Brain microvascular endothelial cell (primary cell): ENCODE measurements around the gene CHD9.
"Not testable (repeated sequence)": the region's sequence is repeated elsewhere in the genome, so short reads cannot be mapped to it uniquely, and the experiment has no call there.

Experiments used
- DNase-seq: peaks from one replicate; pipeline ENCODE4 v3.0.0-alpha.2; 2020
- H3K27ac ChIP-seq: fragments of 250-450 bp; sonication (Bioruptor Pico); 2 replicates; pipeline ENCODE4 v1.5.1; 2020; ENCODE audit warnings: mild to moderate bottlenecking, moderate library complexity
- H3K27me3 ChIP-seq: fragments of 250-450 bp; sonication (Bioruptor Pico); replicated peaks from 2 replicates; pipeline ENCODE4 v1.5.1; 2020; ENCODE audit warnings: mild to moderate bottlenecking
- H3K36me3 ChIP-seq: fragments of 250-450 bp; sonication (Bioruptor Pico); replicated peaks from 2 replicates; pipeline ENCODE4 v1.5.1; 2020; ENCODE audit warnings: mild to moderate bottlenecking
- H3K4me3 ChIP-seq: 2 replicates; pipeline ENCODE4 v1.5.1; 2011; ENCODE audit warnings: low read depth, mild to moderate bottlenecking, control low read depth, low read length, moderate library complexity
- CTCF ChIP-seq: IDR thresholded peaks from 2 replicates; pipeline ENCODE4 v1.5.1; 2011; ENCODE audit warnings: low read depth, mild to moderate bottlenecking, moderate library complexity, low read length, control low read depth, inconsistent platforms; ENCODE audit errors: missing control alignments
- in situ Hi-C: cut with HindIII; loops from 2 replicates; pipeline ENCODE4 v1.10.0; 2017; ENCODE audit warnings: low sequenced_read_pairs, low pct_ligation_motif_present

CHD9 gene

DNA sequence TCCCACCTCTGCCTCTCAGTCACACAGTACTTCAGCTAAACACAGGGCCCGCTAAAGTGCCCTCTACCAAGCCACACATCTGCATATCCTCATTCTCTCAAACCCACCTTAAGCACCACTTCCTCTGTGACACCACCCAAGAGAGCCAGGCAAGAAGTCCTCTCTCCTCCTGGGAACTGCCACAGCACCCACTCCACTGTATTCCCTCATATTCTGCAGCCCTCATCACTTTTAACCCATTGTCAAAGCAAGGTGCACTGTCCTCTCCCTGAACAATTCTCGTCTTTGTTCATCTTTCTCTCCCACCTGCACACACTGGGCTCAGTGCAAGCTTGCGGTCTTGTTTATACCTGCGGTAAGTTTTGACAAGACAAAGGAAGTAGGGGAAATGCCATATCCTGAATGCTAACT lies 13.6 kb downstream of the CHD9 start:
- no peak for TF ChIP-seq CTCF
- no peak for DNase-seq
- H3K36me3 ChIP-seq: peaks cover 3% of the 10 kb centered on the region
- in situ Hi-C loops: no loop called here
- no peaks in the 10 kb centered on the region for H3K27me3 ChIP-seq
- no peak overlapping the region for H3K4me3 ChIP-seq
- no peak overlapping the region for H3K27ac ChIP-seq

DNA sequence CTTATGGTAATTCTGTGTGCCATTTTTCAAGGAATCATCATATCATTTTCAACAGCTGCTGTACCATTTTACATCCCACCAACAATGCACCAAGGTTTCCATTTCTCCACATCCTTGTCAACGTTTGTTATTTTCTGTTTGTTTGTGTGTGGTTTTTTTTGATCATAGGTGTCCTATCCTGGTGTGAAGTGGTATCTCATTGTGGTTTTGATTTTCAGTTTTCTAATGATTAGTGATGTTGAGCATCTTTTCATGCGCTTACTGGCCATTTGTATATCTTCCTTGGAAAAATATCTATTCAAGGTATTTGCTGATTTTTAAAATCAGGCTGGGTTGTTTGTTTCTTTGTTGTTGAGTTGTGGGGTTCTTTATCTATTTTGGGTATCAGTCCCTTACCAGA lies 15.0 kb downstream of the CHD9 start:
- Histone ChIP-seq H3K4me3 (no peak overlapping the region), H3K27me3 (no peaks in the 10 kb centered on the region), H3K27ac (no peak overlapping the region), H3K36me3 (peaks cover 3% of the 10 kb centered on the region)
- DNase-seq: no peak
- in situ Hi-C loops: no loop called here
- no peak for TF ChIP-seq CTCF

GRCh38 chr16:53071748-53072301 lies 17.0 kb downstream of the CHD9 start:
- no peak for TF ChIP-seq CTCF
- no peak for DNase-seq
- Histone ChIP-seq H3K4me3 (no peak overlapping the region), H3K36me3 (peaks cover 3% of the 10 kb centered on the region), H3K27ac (no peak overlapping the region), H3K27me3 (no peaks in the 10 kb centered on the region)
- in situ Hi-C loops: no loop called here

DNA sequence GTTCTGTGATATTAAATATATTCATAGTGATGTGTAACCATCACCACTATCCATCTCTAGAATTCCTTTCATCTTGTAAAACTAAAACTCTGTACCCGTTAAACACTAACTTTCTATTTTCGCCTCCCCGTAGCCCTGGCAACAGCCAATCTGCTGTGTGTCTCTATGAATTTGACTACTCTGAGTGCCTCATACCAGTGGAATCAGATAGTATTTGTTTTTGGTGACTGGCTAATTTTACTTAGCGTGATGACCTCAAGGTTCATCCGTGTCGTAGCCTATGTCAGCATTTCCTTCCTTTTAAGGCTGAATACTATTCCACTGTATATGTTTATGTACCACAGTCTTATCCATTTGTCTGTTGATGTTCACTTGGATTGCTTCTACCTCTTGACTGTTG lies 18.2 kb downstream of the CHD9 start:
- H3K27ac ChIP-seq: no peak overlapping the region
- H3K36me3 ChIP-seq: peaks cover 3% of the 10 kb centered on the region
- no peak for TF ChIP-seq CTCF
- in situ Hi-C loops: no loop called here
- no peaks in the 10 kb centered on the region for H3K27me3 ChIP-seq
- no peak for DNase-seq
- no peak overlapping the region for H3K4me3 ChIP-seq

- H3K36me3 ChIP-seq, H3K27me3 ChIP-seq, H3K27ac ChIP-seq, H3K4me3 ChIP-seq, DNase-seq, in situ Hi-C loops: not testable (repeated sequence)
Measured at GRCh38 chr16:53074296-53074695, 19.5 kb downstream of the CHD9 start.

GRCh38 chr16:53075461-53075860 lies 20.7 kb downstream of the CHD9 start:
- H3K27ac ChIP-seq, DNase-seq, in situ Hi-C loops, H3K4me3 ChIP-seq, H3K27me3 ChIP-seq, H3K36me3 ChIP-seq: not testable (repeated sequence)

GRCh38 chr16:53078247-53078646 lies 23.5 kb downstream of the CHD9 start:
- no peak for DNase-seq
- Histone ChIP-seq H3K27me3 (no peaks in the 10 kb centered on the region), H3K27ac (no peak overlapping the region), H3K4me3 (no peak overlapping the region), H3K36me3 (no peaks in the 10 kb centered on the region)
- TF ChIP-seq CTCF: no peak
- in situ Hi-C loops: no loop called here
